IgD-negative memory B cell (primary cell): ENCODE results near the gene MAP3K14. TPM values are rescaled to one million over a fixed set of nuclear protein-coding genes. Genes with fewer than 3 reads are reported as not detected.
A peak's percentile ranks its signal among the peaks of the same experiment; 100 is the strongest.

Experiments
- H3K27ac Mint-ChIP-seq, 3 donors: one replicate each; pipeline ENCODE4 v1.8.0; 2020 to 2022; ENCODE audit warnings: mild to moderate bottlenecking in 3 of 3, mixed read lengths in 3 of 3, moderate library complexity in 1 of 3
- H3K27me3 Mint-ChIP-seq: one replicate; pipeline ENCODE4 v1.8.0; 2021; ENCODE audit warnings: mixed read lengths
- H3K36me3 Mint-ChIP-seq: one replicate; pipeline ENCODE4 v1.8.0; 2020; ENCODE audit warnings: mild to moderate bottlenecking, mixed read lengths
- H3K4me1 Mint-ChIP-seq, 3 donors: one replicate each; pipeline ENCODE4 v1.8.0; 2020 to 2022; ENCODE audit warnings: mixed read lengths in 3 of 3, mild to moderate bottlenecking in 1 of 3
- H3K4me3 Mint-ChIP-seq, 4 donors: one replicate each; pipeline ENCODE4 v1.8.0; 2020 to 2022; ENCODE audit warnings: mild to moderate bottlenecking in 4 of 4, mixed read lengths in 4 of 4, moderate library complexity in 3 of 4
- H3K9me3 Mint-ChIP-seq, 3 donors: one replicate each; pipeline ENCODE4 v1.8.0; 2020 to 2021; ENCODE audit warnings: mixed read lengths in 3 of 3, mild to moderate bottlenecking in 1 of 3
- polyA plus RNA-seq: library from polyadenylated mRNA; unstranded; fragments of 300-500 nt; fragmentation: Illumina TruSeq; gene quantifications from one replicate; pipeline ENCODE4 v1.2.3, GENCODE V29; 2021

Gene MAP3K14
- polyA plus RNA-seq, 1 donor from 2014 or later: 31.5 TPM

DNA sequence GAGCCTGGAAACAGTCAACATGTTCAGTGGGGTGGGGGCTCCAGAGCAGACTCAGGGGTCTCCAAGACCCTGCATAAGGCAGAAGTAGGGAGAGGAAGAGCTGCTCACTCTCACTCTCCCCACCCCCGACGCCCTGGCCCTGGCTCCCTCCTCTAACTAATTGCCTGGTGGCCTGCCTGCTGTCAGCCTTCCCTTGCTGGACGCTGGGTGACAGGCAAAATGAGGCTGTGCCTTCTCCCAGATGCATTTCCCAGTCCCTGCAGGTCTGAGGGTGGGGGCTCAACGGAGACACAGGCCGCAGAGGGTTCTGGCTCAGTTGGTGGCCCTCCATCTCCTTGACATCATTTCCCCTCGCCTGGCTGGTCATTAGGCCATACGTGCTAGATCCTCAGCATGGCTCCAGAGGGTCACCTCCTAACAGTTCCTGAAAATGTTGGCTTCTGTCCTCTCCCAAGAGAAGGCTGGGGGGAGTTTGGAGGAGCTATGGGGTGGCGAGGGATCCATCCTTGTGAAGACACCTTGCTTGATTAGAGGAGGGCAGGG lies 93.8 kb downstream of the MAP3K14 start:
- H3K9me3 Mint-ChIP-seq: no peaks in the 10 kb centered on the region
- H3K27ac Mint-ChIP-seq: peak overlapping the region; percentile 99 to 100 (median 100)
- peaks cover 36 to 57% (median 56%) of the 10 kb centered on the region in 3 donors for H3K4me1 Mint-ChIP-seq
- H3K4me3 Mint-ChIP-seq: peak overlapping the region; percentile 98 to 100 (median 100)
- no peaks in the 10 kb centered on the region for H3K27me3 Mint-ChIP-seq
- no peaks in the 10 kb centered on the region for H3K36me3 Mint-ChIP-seq

DNA sequence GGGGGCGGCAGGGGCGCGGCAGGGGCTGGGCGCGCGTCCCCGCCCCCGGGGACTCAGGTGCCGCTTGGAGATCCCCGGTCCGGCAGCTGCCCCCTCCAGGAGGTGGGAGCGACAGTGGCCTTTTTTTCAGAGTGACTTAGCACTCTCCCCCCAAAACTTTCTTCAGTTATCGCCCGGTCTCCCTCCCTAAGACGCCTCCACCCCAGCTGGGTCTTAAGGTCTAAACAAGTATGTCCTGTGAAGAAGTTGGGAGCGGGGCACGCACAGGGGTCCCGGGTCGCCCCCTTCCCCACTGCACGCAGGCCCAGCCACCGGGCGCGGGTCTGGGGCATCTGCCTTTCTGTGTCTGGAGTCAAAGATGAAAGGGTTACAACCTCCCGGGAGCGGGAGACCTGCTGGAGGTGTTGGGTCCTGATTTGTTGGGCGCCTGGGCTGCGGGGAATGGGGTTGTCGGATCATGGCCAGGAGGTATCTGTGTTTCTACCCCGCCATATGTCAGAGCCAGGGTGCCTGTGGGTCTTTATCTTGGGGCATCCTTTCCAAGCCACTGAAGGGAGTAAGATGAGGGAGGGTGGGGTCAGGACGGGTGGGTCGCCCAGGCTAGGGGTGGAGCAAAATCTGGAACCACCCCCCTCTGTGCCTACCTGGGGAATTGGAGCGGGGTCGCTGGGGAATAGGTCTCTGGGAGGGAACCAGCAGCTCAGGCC lies 94.4 kb downstream of the MAP3K14 start:
- H3K9me3 Mint-ChIP-seq: no peaks in the 10 kb centered on the region
- H3K27ac Mint-ChIP-seq: peak overlapping the region; percentile 97 to 100 (median 100)
- no peaks in the 10 kb centered on the region for H3K27me3 Mint-ChIP-seq
- peak overlapping the region; percentile 98 to 100 (median 100) for H3K4me3 Mint-ChIP-seq
- peaks cover 33 to 54% (median 53%) of the 10 kb centered on the region in 3 donors for H3K4me1 Mint-ChIP-seq
- H3K36me3 Mint-ChIP-seq: no peaks in the 10 kb centered on the region

DNA sequence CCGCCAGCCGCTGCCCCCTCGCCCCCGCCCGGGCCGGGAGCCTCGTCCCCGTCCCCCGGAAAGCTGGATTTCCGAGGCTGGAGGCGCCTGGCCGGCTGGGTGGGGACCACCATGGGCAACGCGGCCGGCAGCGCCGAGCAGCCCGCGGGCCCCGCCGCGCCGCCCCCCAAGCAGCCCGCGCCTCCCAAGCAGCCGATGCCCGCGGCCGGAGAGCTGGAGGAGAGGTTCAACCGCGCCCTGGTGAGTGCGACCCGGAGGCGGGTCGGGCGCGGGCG lies 94.9 kb downstream of the MAP3K14 start:
- Mint-ChIP-seq H3K36me3 (no peaks in the 10 kb centered on the region), H3K9me3 (no peaks in the 10 kb centered on the region), H3K4me3 (peak overlapping the region in 2 of 4 donors; percentile 100), H3K27me3 (no peaks in the 10 kb centered on the region), H3K27ac (peak overlapping the region in 2 of 3 donors; percentile 100), H3K4me1 (peaks cover 28 to 49% (median 49%) of the 10 kb centered on the region in 3 donors)

DNA sequence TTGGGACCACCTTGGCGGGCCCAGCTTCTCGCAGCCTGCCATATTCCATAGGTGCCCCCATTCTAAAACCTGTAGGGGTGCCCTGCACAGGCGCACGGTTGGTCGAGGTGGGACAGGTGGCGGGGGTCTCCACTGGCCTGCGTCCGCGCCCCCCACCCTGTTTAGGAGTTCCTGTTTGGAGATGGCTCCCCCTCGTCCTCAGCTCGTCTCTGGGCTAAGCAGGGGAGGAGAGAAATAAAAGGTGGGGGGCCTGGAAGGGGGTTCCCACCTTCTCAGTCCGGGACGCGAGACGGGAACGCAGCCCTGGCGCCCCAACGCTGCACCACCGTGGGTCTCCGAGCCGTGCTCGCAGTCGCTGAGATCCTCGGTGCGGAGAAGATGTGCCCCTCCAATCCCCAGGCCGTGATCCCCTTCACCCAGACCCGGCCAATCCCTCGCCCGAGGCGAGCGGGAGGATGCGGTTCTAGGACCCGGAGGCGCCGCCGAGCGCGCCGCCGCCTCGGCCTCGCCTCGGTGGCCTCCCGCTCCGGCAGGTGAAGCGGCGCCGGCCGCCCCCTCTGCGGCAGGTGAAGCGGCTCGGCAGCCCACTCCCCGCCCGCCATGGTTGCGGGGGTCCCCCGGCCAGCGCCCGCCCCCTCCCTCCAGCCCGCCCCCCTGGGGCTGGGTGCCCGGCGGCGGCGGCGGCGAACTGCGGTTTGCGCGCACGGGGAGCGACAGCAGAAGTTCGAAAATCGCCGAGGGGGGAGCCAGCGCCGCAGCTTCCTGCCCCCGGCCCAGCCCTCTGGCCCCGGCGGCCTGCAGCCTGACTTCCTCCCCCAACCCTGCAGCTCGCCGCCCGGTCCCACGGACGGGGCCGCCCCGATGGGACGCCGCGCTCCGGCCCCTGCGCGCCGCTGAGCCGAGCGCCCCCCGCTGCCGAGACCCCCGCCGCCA lies 95.5 kb downstream of the MAP3K14 start, which contains the start of gene FMNL1:
TSS of gene FMNL1 (plus strand) at position 805 of the 933 bp plus-strand sequence. CDS start 240 bp downstream, outside the sequence.
- Mint-ChIP-seq H3K27ac (peak within 1 kb of the TSS; percentile 97 to 100 (median 100)), H3K36me3 (peaks cover 5% of the 10 kb centered on the region), H3K27me3 (no peaks in the 10 kb centered on the region), H3K4me1 (peaks cover 22 to 44% (median 43%) of the 10 kb centered on the region in 3 donors), H3K9me3 (no peaks in the 10 kb centered on the region), H3K4me3 (peak within 1 kb of the TSS; percentile 98 to 100 (median 100))

DNA sequence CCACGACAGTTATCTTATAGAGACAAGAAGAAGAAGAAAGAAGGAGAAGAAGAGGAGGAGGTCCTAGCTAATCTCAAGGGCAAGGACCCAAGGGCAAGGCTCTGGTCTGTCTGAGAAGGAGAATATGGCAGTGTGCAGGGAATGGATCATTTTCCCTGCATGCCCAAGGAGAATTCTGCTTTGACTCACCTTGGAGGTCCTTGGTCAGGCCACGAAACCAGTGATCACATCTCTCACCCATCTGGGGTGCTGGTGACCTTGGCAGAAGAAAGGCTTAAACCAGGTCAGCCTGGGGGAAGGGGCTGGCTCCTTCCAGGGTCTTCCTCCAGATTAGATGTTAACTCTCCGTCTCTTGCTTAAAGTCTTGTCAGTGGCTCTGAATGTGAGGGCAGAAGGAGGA lies 96.7 kb downstream of the MAP3K14 start:
- peak overlapping the region; percentile 72 to 93 (median 76) for H3K27ac Mint-ChIP-seq
- H3K4me3 Mint-ChIP-seq: peak overlapping the region; percentile 71 to 81 (median 80)
- H3K27me3 Mint-ChIP-seq: no peaks in the 10 kb centered on the region
- H3K36me3 Mint-ChIP-seq: peaks cover 6% of the 10 kb centered on the region
- no peaks in the 10 kb centered on the region for H3K9me3 Mint-ChIP-seq
- peaks cover 17 to 34% (median 33%) of the 10 kb centered on the region in 3 donors for H3K4me1 Mint-ChIP-seq

DNA sequence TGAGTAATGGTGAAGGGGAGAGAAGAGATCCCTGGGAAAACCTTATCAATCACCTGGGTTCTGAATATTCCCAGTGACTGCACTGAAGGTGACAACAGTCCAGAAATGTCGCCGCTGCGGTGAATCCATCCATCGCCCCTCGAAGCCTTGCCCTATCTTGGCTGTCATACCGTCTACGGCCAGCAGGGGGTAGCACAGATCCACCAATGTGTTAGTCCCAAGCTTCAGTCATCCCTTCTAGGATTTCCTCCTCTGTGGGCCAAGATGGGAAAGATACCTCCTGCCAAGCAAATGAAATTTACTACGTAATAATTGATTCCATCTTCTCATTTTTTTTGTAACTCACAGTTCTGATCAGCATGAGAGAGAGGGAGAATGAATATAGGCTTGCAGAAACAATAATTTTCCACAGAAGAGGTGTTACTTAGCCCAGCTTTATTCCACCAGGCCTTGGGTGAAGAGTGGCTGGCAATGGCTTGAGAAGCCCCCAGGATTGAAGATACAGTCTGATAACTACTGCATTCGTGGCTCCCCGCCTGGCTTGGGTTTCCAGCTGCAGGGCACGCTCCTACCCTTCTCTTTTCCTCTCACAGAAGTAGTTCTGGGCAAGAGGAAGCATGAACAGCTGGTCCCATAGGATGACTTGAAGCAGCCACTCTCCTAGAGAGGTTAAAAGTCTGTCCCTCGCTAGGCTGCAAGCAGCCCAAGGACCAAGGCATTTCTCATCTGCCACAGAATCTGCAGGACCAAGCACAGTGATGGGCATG lies 97.7 kb downstream of the MAP3K14 start:
- H3K36me3 Mint-ChIP-seq: peaks cover 6% of the 10 kb centered on the region
- H3K9me3 Mint-ChIP-seq: no peaks in the 10 kb centered on the region
- no peaks in the 10 kb centered on the region for H3K27me3 Mint-ChIP-seq
- peak overlapping the region; percentile 71 to 93 (median 72) for H3K27ac Mint-ChIP-seq
- peak overlapping the region; percentile 71 to 81 (median 75) for H3K4me3 Mint-ChIP-seq
- peaks cover 15 to 27% (median 27%) of the 10 kb centered on the region in 3 donors for H3K4me1 Mint-ChIP-seq

Other genes starting within 250 kb of the MAP3K14 start
- gene PLCD3, start 184.5 kb downstream of the MAP3K14 start, polyA plus RNA-seq: not detected
- gene ACBD4, start 181.3 kb downstream of the MAP3K14 start, polyA plus RNA-seq: 17.6 TPM
- gene HEXIM1, start 168.5 kb downstream of the MAP3K14 start, polyA plus RNA-seq: 3.6 TPM
- 6.3 TPM for gene HEXIM2, start 155.1 kb downstream of the MAP3K14 start, polyA plus RNA-seq
- 36.5 TPM for gene FMNL1, start 95.1 kb downstream of the MAP3K14 start, polyA plus RNA-seq
- 0.34 TPM for gene SPATA32, start 54.9 kb downstream of the MAP3K14 start, polyA plus RNA-seq
- gene ARHGAP27, start 115.8 kb upstream of the MAP3K14 start, polyA plus RNA-seq: 65.3 TPM
- 15.8 TPM for gene PLEKHM1, start 173.7 kb upstream of the MAP3K14 start, polyA plus RNA-seq